Thyroid gland (tissue), 4 donors: ENCODE results near the gene AHR.

ENCODE experiments used
- CTCF ChIP-seq, 6 experiments: fragments of 200-600 bp in 3 of 6; fragments of 450-650 bp in 3 of 6; sonication (generic) in 3 of 6; IDR thresholded peaks; one replicate each; pipeline ENCODE4 v1.5.1; 2016 to 2019; ENCODE audit warnings: antibody characterized with exemption in 6 of 6, mild to moderate bottlenecking in 2 of 6, inconsistent platforms in 1 of 6, moderate library complexity in 1 of 6
- POLR2A ChIP-seq, 2 donors: fragments of 450-650 bp; IDR thresholded peaks; one replicate each; pipeline ENCODE4 v1.6.1; 2017; ENCODE audit warnings: antibody characterized with exemption in 2 of 2, mild to moderate bottlenecking in 2 of 2, moderate library complexity in 1 of 2

DNA sequence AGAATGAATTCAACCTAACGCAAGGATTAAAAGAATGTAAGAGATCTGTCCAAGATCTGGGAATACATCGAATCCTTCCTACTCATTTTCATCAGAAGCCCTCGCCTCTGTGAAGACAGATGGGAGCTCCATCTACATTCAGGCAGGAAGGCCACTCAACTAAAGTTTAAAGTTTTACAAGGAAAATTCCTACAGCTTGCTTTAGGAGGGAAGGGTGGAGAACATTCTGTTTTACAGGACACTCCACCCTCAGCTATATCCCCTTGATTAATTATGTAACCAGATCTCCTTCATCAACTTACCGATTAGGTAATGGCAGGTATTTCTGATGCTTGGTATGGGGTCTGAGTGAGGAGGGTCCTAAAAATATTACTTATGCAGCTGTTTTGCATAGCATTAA is 5.6 kb upstream of the AHR start:
- TF ChIP-seq POLR2A (IDR thresholded peaks at IDR 0.05): no peak
- no peak for TF ChIP-seq CTCF (IDR thresholded peaks at IDR 0.05)
